ENCODE measurements around the gene ZNF674.

GRCh38 chrX:46477435-46477834 lies 67.8 kb downstream of the ZNF674 start:
- TF ChIP-seq POLR2A (IDR thresholded peaks at IDR 0.05; ENCODE audit: low read length) = no peak
- TF ChIP-seq GATA1 (IDR thresholded peaks at IDR 0.05; ENCODE audit: low read depth, low read length) = no peak

Data from erythroblast (primary cell).